SK-N-SH treated with all-trans-retinoic acid at 6 μM for 48 hours (cell line): Measurements from ENCODE around the gene NOP14.
"Not testable (repeated sequence)": the region's sequence is repeated elsewhere in the genome, so short reads cannot be mapped to it uniquely, and the experiment has no call there.

ENCODE experiments used
- ATAC-seq: fragments of 200-7000 bp; cut with Tn5 transposase; 3 replicates; pipeline ENCODE4 v1.9.1; 2020; ENCODE audit warnings: mild to moderate bottlenecking, moderate library complexity
- ARNTL ChIP-seq: fragments of 450-650 bp; formaldehyde crosslinking; IDR thresholded peaks from 2 replicates; pipeline ENCODE4 v1.5.0; 2020; ENCODE audit warnings: low read depth, mild to moderate bottlenecking, moderate library complexity, borderline replicate concordance
- BACH2 ChIP-seq: fragments of 250-450 bp; sonication (Bioruptor Pico); IDR thresholded peaks from 2 replicates; pipeline ENCODE4 v1.9.0; 2021; ENCODE audit warnings: mild to moderate bottlenecking, borderline replicate concordance
- ESRRG ChIP-seq: fragments of 250-450 bp; sonication (Bioruptor Pico); IDR thresholded peaks from 2 replicates; pipeline ENCODE4 v1.6.1; 2021; ENCODE audit warnings: mild to moderate bottlenecking
- ISL1 ChIP-seq: fragments of 250-450 bp; sonication (Bioruptor Pico); IDR thresholded peaks from 2 replicates; pipeline ENCODE4 v2.1.2; 2022; ENCODE audit warnings: mild to moderate bottlenecking, moderate library complexity
- OSR1 ChIP-seq: fragments of 250-450 bp; sonication (Bioruptor Pico); IDR thresholded peaks from 2 replicates; pipeline ENCODE4 v1.8.0; 2022; ENCODE audit warnings: moderate library complexity, mild to moderate bottlenecking, inconsistent platforms
- PATZ1 ChIP-seq: fragments of 250-450 bp; sonication (Bioruptor Pico); IDR thresholded peaks from 2 replicates; pipeline ENCODE4 v1.8.0; 2020; ENCODE audit warnings: mild to moderate bottlenecking, moderate library complexity, borderline replicate concordance
- PPARA ChIP-seq: fragments of 250-450 bp; sonication (Bioruptor Pico); IDR thresholded peaks from 2 replicates; pipeline ENCODE4 v1.5.0; 2020; ENCODE audit warnings: mild to moderate bottlenecking, borderline replicate concordance
- RARB ChIP-seq: fragments of 250-450 bp; sonication (Bioruptor Pico); IDR thresholded peaks from 2 replicates; pipeline ENCODE4 v1.8.0; 2021; ENCODE audit warnings: mild to moderate bottlenecking, moderate library complexity
- SNAI2 ChIP-seq: fragments of 250-450 bp; sonication (Bioruptor Pico); IDR thresholded peaks from 2 replicates; pipeline ENCODE4 v1.5.0; 2020; ENCODE audit warnings: mild to moderate bottlenecking, moderate library complexity
- TCF4 ChIP-seq: fragments of 250-450 bp; sonication (Bioruptor Pico); IDR thresholded peaks from 2 replicates; pipeline ENCODE4 v1.8.0; 2021; ENCODE audit warnings: mild to moderate bottlenecking, moderate library complexity, borderline replicate concordance
- TOX ChIP-seq: fragments of 250-450 bp; sonication (Bioruptor Pico); IDR thresholded peaks from 2 replicates; pipeline ENCODE4 v1.8.0; 2021; ENCODE audit warnings: mild to moderate bottlenecking, moderate library complexity, borderline replicate concordance
- TSHZ2 ChIP-seq: fragments of 250-450 bp; sonication (Bioruptor Pico); IDR thresholded peaks from 2 replicates; pipeline ENCODE4 v1.5.0; 2020; ENCODE audit warnings: mild to moderate bottlenecking, moderate library complexity
- ZC3H10 ChIP-seq: fragments of 250-450 bp; sonication (Bioruptor Pico); IDR thresholded peaks from 2 replicates; pipeline ENCODE4 v1.5.1; 2021; ENCODE audit warnings: mild to moderate bottlenecking, moderate library complexity
- ZFP3 ChIP-seq: fragments of 250-450 bp; sonication (Bioruptor Pico); IDR thresholded peaks from 2 replicates; pipeline ENCODE4 v1.5.0; 2020; ENCODE audit warnings: mild to moderate bottlenecking, moderate library complexity
- ZNF565 ChIP-seq: fragments of 450-650 bp; formaldehyde crosslinking; conservative IDR thresholded peaks from 2 replicates; pipeline ENCODE4 v1.5.0; 2020; ENCODE audit warnings: low read depth, mild to moderate bottlenecking, moderate library complexity
- ZNF70 ChIP-seq: fragments of 450-650 bp; formaldehyde crosslinking; IDR thresholded peaks from 2 replicates; pipeline ENCODE4 v1.5.0; 2020; ENCODE audit warnings: mild to moderate bottlenecking, moderate library complexity
- ZNF8 ChIP-seq: fragments of 450-650 bp; formaldehyde crosslinking; IDR thresholded peaks from 2 replicates; pipeline ENCODE4 v1.5.0; 2020; ENCODE audit warnings: mild to moderate bottlenecking, moderate library complexity
- TF ChIP-seq, protein P1 (sequence below): fragments of 250-450 bp; sonication (Bioruptor Pico); IDR thresholded peaks from 2 replicates; pipeline ENCODE4 v1.8.0; 2021; ENCODE audit warnings: low read depth, mild to moderate bottlenecking, moderate library complexity, borderline replicate concordance

The NOP14 gene

DNA sequence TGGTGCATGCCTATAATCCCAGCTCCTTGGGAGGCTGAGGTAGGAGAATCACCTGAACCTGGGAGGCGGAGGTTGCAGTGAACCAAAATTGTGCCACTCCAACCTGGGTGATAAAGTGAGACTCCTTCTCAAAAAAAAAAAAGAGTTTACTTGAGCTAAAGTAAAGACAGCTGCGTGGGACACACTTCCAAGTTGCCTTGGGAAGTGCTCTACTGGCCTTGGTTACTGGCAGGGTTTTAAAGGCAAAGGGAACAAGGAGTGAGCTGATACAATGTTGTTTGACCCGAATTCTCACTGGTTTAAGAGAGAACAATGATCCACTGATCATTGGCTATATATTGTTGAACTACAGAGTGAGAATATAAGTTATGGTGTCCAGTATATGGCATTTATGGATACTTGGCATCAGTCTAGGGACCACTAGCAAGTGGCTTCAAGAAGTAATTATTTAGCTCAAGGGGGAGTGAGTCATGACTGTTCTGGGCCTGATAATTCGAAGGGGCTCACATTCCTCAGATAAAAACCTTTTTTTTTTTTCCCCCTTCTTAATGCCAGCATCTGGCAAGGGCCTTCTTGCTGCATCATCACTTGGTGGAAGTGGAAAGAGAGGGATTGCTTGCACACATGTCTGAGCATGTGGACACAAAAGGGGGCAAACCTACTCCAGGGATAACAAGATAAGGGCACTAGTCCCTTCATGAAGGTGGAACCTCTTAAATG lies 32.5 kb upstream of the NOP14 start:
- ATAC-seq, result no peak
- TF ChIP-seq OSR1 (CRISPR knock-in tag) (no peak), ZNF8 (CRISPR knock-in tag) (no peak), ZNF565 (CRISPR knock-in tag) (no peak), ZFP3 (CRISPR knock-in tag) (no peak), ISL1 (CRISPR knock-in tag) (no peak), ARNTL (CRISPR knock-in tag) (no peak), SNAI2 (CRISPR knock-in tag) (no peak), BACH2 (CRISPR knock-in tag) (no peak), PPARA (CRISPR knock-in tag) (no peak), ZNF70 (no peak)
- TF ChIP-seq, protein P1, sequence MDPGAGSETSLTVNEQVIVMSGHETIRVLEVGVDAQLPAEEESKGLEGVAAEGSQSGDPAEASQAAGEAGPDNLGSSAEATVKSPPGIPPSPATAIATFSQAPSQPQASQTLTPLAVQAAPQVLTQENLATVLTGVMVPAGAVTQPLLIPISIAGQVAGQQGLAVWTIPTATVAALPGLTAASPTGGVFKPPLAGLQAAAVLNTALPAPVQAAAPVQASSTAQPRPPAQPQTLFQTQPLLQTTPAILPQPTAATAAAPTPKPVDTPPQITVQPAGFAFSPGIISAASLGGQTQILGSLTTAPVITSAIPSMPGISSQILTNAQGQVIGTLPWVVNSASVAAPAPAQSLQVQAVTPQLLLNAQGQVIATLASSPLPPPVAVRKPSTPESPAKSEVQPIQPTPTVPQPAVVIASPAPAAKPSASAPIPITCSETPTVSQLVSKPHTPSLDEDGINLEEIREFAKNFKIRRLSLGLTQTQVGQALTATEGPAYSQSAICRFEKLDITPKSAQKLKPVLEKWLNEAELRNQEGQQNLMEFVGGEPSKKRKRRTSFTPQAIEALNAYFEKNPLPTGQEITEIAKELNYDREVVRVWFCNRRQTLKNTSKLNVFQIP, result no peak

GRCh38 chr4:2994917-2995316 lies 31.7 kb upstream of the NOP14 start:
- TF ChIP-seq ZC3H10 (CRISPR knock-in tag) (no peak), PPARA (CRISPR knock-in tag) (no peak), TSHZ2 (CRISPR knock-in tag) (no peak)
- TF ChIP-seq, all 23 proteins: peak for 0
- ATAC-seq, result no peak

DNA sequence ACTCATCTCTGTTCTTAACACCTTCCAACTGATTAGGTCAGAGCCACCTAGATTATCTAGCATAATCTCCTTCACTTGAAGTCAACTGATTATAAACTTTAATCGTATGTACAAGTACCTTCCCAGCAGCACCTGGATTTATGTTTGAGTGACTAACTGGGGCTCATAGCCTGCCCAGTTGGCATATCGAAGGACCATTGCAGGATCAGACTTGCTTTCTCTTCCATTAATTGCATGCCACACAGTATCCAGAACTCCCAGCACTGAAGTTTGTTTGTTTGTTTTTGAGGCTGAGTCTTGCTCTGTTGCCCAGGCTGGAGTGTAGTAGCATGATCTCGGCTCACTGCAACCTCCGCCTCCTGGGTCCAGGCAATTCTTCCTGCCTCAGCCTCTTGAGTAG lies 28.0 kb upstream of the NOP14 start:
- TF ChIP-seq TOX (no peak), PATZ1 (CRISPR knock-in tag) (no peak), OSR1 (CRISPR knock-in tag) (no peak), RARB (no peak), ESRRG (CRISPR knock-in tag) (no peak)
- TF ChIP-seq, all 23 proteins: peak for 0
- ATAC-seq, result no peak

- not testable (repeated sequence) for ATAC-seq
Measured at GRCh38 chr4:2983715-2984114, 20.5 kb upstream of the NOP14 start.

DNA sequence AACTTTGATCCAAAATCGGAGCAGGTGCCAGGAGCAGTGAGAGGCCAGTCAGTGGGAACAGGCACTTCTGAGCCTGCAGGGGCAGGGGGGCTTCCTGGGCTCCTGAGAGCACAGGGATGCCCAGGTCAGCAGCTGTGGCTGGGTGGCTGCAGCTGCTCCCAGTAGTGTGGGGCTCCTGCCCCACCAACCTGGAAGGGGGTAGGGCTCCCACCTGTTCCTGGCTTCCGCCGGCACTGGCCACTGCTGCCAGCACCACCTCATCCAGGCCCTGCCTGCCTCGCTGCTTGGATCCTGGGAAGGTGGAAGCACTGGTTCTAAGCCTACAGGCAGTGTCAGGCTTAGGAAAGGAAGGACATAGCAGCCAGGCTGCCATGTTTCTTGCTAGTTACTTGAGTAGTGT lies 18.8 kb upstream of the NOP14 start:
- TF ChIP-seq PPARA (CRISPR knock-in tag), result no peak
- no peak for TF ChIP-seq OSR1 (CRISPR knock-in tag)
- no peak for ATAC-seq

DNA sequence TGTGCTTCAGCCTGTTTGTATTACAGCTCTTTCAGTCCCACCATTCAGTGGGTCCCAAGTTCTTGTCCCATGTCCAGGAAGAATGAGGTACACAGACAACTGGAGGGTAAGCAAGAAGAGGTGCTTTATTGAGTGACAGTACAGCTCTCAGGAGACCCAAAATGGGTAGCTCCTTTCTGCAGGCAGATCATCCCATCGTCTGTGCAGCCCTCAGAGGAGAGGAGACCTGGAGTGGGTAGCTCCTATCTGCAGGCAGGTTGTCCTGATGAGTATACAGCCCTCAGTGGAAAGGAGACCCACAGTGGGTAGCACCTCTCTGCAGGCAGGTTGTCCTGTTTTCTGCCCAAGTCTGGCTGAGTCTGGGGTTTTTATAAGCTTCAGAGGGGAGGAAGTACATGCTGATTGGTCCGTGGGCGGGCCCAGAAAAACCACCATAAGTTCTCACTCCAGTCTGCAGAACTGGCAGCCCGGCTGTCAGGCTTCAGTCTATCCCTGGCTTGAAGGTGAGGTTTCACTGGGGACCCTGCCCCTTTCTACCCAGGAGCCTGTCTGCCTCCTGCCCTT lies 18.1 kb upstream of the NOP14 start:
- no peak for ATAC-seq
- no peak for TF ChIP-seq TCF4 (CRISPR knock-in tag)
